Measurements from ENCODE around the gene TEAD2.

The TEAD2 gene

DNA sequence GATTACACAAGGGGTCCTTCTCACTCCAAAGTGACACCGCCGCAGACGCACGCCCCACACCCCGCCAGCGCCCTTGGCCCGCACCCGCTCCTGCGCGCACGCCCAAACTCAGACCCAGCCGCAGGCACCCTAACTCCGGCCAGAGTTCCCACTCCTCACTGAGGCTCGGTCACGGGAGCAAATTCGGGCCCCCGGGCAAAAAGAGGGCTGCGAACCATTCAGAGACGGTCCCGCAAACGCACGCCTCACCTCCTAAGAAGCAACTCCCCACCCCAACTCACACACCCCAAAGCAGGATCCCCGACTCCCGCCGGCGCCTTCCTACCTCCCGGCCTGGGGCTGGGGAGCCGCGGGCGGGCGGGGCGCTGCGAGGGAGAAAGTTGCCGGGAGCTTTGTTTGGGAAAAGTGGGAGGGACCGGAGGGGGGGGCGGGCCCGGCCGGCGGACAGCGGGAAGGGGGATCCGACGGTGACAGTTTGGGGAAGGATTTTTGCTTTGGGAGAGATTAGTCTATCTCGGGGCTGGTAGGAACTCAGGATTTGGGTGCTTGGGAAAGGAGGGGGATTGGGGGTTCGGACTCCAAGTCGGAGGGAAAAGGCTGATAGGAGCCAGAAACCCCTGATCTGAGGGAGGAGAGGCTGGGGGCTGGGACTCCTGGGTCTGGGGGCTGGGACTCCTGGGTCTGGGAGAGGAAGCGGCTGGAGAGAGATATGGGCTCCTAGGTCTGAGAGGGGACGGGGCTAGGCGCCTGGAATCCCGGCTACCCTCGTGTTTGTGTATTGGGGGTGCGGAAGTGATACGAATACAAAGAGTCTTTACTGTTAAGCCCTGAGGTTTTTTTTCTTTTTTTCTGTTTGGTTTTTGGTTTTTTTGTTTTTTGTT lies at the start of gene TEAD2:
Gene TEAD2, minus strand, starts transcription at position 369 of the 881 bp plus-strand sequence. CDS start 2,341 bp downstream, outside the sequence.
- DNase-seq (ENCODE audit: low spot score): peak; percentile 92

DNA sequence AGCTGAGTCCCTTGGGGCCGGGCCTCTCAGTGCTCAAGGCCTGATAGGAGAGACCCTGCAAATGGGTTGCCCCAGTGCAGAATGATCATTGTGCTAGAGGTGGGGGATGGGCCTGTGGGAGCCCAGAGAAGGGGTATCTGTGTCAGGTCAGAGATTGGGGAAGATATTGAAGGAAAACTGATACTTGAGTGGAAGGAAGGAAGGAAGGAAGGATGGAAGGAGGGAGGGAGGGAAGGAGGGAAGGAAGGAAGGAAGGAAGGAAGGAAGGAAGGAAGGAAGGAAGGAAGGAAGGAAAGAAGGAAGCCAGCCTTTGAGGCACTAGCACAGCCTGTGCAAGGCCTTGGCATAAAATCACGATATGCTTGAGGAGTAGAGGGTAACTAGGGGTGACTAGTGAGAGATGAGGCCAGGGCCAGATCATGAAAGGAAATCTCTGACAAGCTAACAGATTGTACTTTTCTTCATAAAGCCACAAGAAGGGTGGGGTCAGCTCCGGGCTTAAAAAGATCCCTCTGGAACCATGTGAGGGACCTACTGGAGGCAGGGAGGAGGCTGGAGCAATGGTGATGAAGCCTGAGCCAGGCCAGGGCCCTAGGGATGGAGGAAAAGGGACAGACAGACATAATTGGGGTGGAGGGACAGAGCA lies 49.6 kb upstream of the TEAD2 start:
- DNase-seq (ENCODE audit: low spot score): no peak

DNA sequence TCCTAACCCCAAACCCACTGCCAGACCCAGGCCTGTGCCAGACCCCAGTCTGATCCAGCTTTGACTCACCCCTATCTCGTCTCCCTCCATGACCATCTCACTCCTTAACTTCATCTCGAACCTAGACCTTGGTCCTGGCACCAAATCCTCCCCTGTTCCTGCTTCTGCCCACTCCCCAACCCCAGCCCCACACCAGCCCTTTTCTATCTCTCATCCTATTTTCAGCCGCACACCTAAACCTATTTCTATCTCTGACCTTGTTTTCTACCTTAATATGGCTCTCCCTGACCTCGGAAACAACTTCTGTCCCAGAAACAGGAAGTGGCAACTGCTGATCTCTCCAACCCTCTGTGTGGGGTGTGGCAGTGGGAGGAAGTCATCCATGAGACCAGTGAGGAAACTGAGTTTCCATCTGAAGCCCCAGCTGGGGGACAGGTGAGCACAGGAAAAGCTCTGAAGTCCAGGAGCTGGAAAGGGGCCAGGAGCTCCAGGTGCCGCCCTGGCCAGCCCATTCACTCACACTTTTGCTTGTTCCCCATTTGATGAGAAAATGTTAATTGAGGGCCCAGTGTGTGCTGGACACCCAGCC lies 47.3 kb upstream of the TEAD2 start:
- no peak for DNase-seq (ENCODE audit: low spot score)

- DNase-seq (ENCODE audit: low spot score): no peak
Observed at GRCh38 chr19:49408816-49409440, 46.7 kb upstream of the TEAD2 start.

GRCh38 chr19:49407482-49408015 lies 45.3 kb upstream of the TEAD2 start:
- no peak for DNase-seq (ENCODE audit: low spot score)

- DNase-seq (ENCODE audit: low spot score): no peak
Observed at GRCh38 chr19:49407079-49407478, 44.9 kb upstream of the TEAD2 start.

DNA sequence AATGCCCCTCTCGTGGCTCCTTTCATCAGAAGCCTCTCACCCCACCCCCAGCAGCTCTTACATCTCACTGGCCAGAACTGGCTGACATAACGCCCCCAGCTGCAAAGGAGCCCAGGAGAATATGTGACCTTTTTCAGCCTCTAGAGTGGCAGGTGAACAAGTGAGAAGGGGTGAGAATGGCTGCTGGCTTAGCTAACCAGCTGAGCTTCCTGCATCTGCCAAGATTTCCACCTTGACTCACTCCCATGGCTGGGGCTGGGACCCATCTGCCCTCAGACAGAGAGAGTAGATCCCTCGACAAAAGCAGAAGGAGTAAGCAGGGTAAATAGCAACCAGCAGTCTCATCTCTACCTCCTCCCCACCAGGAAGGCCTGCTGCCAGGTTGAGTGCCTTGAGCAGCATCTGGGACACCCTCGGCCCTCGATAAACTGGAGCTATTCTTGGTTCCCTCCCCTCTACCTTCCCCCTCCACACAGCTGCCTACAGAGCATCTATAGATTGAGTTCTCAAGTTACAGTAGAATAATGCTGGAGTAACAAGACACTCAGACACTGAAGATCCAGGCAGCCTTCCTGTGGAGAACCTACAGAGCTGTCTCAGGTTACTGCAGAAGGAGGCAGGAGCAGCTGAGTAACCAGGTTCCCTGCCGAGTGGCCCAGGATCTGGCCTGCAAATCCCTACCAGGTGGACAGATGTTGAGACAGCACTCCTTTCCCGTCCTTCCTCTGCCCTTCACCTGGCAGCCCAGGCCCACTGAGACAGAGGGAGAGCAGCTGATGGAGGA lies 41.4 kb upstream of the TEAD2 start:
- DNase-seq (ENCODE audit: low spot score): no peak

GRCh38 chr19:49400029-49400428 lies 37.8 kb upstream of the TEAD2 start:
- DNase-seq (ENCODE audit: low spot score): no peak

DNA sequence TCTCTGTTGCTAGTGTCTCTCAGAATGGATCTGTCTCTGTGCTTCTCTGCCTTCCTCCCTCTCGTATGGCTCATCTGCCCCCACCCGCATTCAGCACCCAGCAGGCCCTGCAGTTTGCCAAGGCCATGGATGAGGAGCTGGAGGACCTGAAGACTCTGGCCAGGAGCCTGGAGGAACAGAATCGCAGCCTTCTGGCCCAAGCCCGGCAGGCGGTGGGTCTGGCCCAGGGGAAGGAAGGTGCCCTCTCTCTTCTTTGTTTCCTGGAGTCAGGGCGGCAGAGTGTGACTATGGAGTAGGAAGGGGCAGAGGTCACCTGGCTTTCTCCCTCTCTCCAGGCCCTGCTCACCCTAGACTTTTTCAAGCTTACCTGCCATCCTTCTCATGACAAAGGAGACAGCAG lies 36.7 kb upstream of the TEAD2 start:
- no peak for DNase-seq (ENCODE audit: low spot score)

- no peak for DNase-seq (ENCODE audit: low spot score)
Observed at GRCh38 chr19:49398001-49398615, 35.9 kb upstream of the TEAD2 start.

DNA sequence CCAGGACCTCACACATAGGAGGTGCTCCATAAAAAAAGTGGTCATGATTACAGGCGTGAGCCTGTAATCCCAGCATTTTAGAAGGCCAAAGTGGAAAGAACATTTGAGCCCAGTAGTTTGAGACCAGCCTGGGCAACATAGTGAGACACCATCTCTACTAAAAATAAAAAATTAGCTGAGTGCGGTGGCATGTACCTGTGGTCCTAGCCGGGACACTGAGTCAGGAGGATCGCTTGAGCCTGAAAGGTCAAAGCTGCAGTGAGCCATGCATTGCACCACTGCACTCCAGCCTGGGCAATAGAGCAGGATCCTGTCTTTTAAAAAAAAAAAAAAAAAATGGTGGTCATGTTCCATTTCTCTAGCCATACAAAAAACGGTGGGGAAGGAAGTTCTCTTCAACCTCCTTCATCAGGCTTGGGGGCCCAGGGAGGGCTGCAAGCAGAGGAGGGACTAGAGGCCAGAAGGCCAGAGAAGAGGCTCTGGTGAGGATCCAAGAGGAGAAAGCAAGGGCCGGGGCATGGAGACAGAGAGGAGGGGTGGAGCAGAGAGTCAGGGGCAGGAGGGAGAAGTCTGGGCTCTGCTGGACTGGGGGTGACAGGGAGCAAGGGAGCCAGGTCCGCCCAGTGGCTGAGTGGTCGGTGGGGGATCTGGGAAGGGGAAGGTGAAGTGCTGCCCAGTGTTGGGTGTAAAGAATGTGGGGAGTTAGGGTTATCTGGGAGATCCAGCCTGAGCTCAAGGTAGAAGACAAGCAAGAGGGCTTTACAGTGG lies 34.7 kb upstream of the TEAD2 start:
- no peak for DNase-seq (ENCODE audit: low spot score)

DNA sequence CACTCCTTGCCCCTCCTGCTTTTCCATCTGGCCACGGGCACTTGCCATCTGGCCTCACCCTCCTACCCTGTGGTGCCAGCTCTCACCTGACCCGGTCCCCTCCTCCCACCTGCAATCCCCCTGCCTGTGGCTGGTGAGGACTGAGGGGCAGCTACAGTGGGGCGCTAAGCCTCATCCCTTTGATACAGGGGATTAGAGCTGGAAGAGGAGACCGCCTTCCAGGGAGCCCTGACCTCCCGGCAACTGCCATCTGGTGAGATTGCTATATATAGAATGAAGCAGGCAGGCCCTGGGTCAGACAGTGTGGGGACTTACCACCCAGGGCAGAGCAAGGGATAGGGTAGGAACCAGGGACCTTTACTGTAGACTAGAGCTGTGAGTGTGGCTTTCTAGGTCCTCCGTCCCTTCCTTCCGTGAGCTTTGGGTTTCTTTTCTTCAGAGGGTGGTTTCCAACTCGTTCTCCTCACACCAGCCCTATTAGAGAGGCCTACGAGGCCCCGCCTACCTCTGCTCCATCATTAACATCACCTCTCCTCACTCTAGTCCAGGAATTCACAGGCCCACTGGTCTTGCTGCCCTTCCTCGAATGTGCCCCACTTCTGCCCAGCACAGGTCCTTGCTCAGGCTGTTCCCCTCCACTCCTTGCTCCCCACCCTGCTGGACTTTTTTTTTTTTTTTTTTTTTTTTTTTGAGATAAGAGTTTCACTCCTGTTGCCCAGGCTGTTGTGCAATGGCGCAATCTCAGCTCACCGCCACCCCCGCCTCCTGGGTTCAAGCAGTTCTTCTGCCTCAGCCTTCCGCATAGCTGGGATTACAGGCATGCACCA lies 33.6 kb upstream of the TEAD2 start:
- no peak for DNase-seq (ENCODE audit: low spot score)

DNA sequence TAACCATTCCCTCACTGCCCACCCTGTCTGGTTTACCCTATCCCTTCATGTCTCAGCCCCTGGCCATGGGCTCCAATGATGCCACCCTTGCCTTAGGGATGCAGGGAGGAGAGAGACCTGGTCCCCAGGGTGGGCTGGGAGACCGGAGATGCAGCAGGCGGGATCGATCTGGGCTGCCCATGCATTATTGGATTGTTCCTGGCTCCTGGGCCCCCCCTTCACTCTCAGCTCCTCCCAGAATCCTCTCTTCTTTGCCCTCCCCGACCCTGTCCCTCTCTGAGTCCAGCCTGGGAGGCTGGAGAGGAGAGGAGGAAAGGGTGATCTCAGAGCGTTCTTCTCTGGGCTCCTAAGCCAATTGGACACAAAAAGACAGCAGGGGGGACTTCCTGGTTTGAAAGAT lies 31.7 kb upstream of the TEAD2 start:
- no peak for DNase-seq (ENCODE audit: low spot score)

DNA sequence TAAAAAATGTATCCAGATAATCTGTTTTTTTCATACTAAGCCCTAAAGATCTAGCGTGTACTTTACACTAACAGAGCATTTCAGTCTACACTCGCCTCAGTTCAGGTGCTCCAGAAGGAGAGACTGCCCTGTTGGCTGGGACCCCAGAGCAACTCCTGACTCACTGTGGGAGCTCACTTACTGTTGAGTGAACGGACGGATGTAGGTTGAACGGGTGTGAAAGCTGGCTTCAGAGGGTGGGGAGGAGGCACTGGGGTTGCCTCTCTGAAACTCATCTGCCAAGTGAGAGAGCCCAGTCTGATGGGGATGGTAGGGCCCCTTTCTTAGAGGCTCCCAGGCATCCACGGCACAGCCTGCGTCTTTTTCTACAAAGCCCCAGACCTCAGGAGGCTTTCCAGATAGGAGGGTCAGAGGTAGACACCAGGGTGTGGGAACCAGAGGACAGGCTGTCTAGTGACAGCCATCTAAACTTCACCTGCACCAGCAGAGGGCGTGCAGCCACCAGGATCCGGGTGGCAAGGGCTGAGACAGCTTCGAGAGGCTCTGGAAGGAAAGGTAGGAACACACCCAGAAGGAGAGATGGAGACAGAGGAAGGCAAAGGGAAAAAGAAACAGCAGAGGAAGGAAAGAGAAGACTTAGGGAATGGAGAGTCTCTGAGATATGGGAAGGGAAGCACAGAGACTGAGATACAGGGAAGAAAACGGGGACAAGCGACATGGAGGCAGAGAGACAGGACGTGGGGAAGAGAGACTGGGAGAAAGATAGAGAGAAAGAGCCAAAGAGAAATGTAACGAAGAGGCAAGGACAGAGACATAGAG lies 29.6 kb upstream of the TEAD2 start:
- peak; percentile 81 for DNase-seq (ENCODE audit: low spot score)

GRCh38 chr19:49390929-49391359 lies 28.7 kb upstream of the TEAD2 start:
- DNase-seq (ENCODE audit: low spot score): no peak

GRCh38 chr19:49390131-49390928 lies 28.1 kb upstream of the TEAD2 start:
- no peak for DNase-seq (ENCODE audit: low spot score)

DNA sequence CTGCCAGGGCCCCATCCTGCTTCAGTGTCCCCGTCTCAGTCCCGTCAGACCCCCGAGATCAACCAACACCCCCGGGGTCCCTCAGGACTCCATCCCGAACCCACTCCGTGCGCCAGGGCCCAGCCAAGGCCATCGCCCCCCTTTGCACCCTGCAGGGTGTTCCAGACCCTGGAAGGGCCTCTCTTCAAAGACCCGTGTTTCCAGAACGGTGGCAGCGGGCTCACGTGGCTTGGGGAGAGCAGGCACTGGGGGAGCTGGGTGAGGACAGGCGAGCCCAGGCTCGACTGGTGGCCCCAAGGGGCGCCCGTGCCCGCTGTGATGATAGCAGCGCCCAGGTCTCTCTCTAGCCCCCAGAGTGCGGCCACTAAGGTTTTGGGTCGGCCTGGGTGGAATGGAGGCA lies 27.2 kb upstream of the TEAD2 start:
- DNase-seq (ENCODE audit: low spot score): no peak

DNA sequence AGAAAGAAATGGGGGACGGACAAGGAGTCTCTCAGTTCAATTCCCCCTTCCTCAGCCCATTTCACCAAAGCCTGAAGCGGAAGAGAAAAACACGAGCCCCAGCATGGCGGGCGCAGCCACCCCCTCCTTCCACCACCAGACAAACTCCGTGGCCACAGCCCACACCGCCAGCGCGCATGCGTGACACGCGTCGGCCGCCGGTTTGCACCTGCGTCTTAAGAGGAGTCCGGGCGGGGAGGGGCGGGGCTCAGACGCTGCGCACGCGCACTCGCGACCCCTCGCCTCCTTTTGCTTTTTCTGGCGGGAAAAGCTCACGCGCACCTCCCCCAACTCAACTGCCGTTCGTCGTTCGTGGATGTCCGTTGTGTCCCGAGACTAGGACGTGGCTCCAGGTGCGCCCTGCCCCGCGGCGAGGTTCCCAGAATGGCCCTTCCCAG lies 25.7 kb upstream of the TEAD2 start, which contains the start of gene KASH5:
Gene KASH5, plus strand, starts transcription at position 314 of the 437 bp plus-strand sequence. CDS start 2,635 bp downstream, outside the sequence.
- DNase-seq (ENCODE audit: low spot score): no peak

Data from left forelimb (tissue), 1 donor.